SJCRH30 (cell line): Measurements from ENCODE around the gene LRRC37A. TPM values are rescaled to one million over a fixed set of nuclear protein-coding genes. Genes with fewer than 3 reads are reported as not detected.
"Not testable (repeated sequence)": the region's sequence is repeated elsewhere in the genome, so short reads cannot be mapped to it uniquely, and the experiment has no call there.

Source experiments
- DNase-seq, 2 experiments: peaks; one replicate each; pipeline ENCODE4 v3.0.0-alpha.2; 2015 to 2020
- H3K27ac ChIP-seq: fragments of 250-450 bp; sonication (Bioruptor Pico); 2 replicates; pipeline ENCODE4 v1.5.1; 2020; ENCODE audit warnings: mild to moderate bottlenecking, moderate library complexity
- H3K27me3 ChIP-seq: fragments of 250-450 bp; sonication (Bioruptor Pico); 2 replicates; pipeline ENCODE4 v1.5.1; 2020; ENCODE audit warnings: mild to moderate bottlenecking, moderate library complexity
- H3K36me3 ChIP-seq: fragments of 250-450 bp; sonication (Bioruptor Pico); 2 replicates; pipeline ENCODE4 v1.5.1; 2020; ENCODE audit warnings: mild to moderate bottlenecking, moderate library complexity
- H3K4me1 ChIP-seq: fragments of 250-450 bp; sonication (Bioruptor Pico); 2 replicates; pipeline ENCODE4 v1.5.1; 2020; ENCODE audit warnings: mild to moderate bottlenecking, moderate library complexity
- H3K4me3 ChIP-seq: fragments of 250-450 bp; sonication (Bioruptor Pico); 2 replicates; pipeline ENCODE4 v1.5.1; 2020; ENCODE audit warnings: mild to moderate bottlenecking, moderate library complexity
- H3K9me3 ChIP-seq: fragments of 250-450 bp; sonication (Bioruptor Pico); replicated peaks from 2 replicates; pipeline ENCODE4 v1.5.1; 2020; ENCODE audit warnings: mild to moderate bottlenecking, moderate library complexity
- total RNA-seq: library from RNA; depleted of rRNA; stranded (reverse); fragments of >200 nt; shearing (Covaris generic); gene quantifications from 2 replicates; pipeline ENCODE4 v1.2.3, GENCODE V29; 2014; rRNA removed

Gene LRRC37A
- total RNA-seq, 1 experiment from 2014 or later = 4.0 TPM

- DNase-seq, H3K36me3 ChIP-seq, H3K27ac ChIP-seq, H3K9me3 ChIP-seq, H3K4me3 ChIP-seq, H3K4me1 ChIP-seq, H3K27me3 ChIP-seq: not testable (repeated sequence)
These were observed 72.6 kb downstream of the LRRC37A start for GRCh38 chr17:46367520-46367919.

GRCh38 chr17:46372236-46373229, 77.6 kb downstream of the LRRC37A start:
- not testable (repeated sequence) for H3K27ac ChIP-seq, DNase-seq, H3K36me3 ChIP-seq, H3K27me3 ChIP-seq, H3K9me3 ChIP-seq, H3K4me1 ChIP-seq, H3K4me3 ChIP-seq

DNA sequence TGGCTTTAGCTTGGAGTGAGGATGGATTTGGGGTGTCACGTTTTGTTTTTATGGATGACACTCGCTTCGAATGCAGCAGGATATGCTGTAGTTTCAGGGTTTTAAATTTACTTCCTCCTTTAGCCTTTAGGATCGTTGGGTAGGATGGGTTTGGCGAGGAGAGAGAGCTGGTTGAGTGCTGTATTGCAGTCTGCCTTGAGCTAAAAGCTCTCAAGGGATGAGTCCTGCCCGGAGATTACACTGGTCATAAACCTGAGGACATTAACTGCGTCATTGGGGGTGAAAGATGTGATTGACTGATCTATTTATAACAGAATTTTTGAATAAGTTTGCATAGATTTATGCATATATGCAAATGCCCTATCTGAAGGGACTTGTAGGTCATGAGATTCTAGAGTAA, 78.5 kb downstream of the LRRC37A start:
- H3K9me3 ChIP-seq, H3K36me3 ChIP-seq, H3K27me3 ChIP-seq, H3K4me1 ChIP-seq, DNase-seq, H3K4me3 ChIP-seq, H3K27ac ChIP-seq: not testable (repeated sequence)

GRCh38 chr17:46383118-46383517, 88.2 kb downstream of the LRRC37A start:
- H3K4me1 ChIP-seq, H3K4me3 ChIP-seq, H3K27ac ChIP-seq, H3K36me3 ChIP-seq, H3K9me3 ChIP-seq, H3K27me3 ChIP-seq, DNase-seq: not testable (repeated sequence)

DNA sequence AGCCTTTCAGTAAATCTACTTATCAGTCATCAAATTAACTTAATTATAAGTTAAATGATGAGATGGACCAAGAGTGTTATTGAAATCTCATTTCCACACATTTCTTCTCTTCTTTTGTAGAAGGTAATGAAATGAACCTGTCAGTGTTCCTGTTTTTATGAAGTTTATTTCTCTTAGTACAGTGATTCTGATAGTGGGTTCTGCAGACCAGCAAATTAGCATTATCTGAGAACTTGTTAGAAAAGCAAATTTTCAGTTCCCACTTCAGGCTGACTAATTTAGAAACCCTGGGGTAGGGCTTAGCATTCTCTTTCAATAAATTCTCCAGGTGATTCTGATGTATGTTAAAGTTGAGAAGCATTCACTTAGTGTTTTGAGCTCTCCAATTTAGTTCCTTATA, 90.6 kb downstream of the LRRC37A start:
- H3K36me3 ChIP-seq, H3K4me3 ChIP-seq, H3K27me3 ChIP-seq, H3K4me1 ChIP-seq, H3K27ac ChIP-seq, DNase-seq, H3K9me3 ChIP-seq: not testable (repeated sequence)

Other genes with a start within 250 kb of the LRRC37A start
- gene KANSL1, start 101.7 kb upstream of the LRRC37A start, total RNA-seq = 73.3 and 79.0 TPM in 2 replicates
- gene ARL17B, start 66.6 kb downstream of the LRRC37A start, total RNA-seq = 33.0 and 35.1 TPM in 2 replicates
- 11.3 and 13.4 TPM in 2 replicates for gene LRRC37A2, start 217.3 kb downstream of the LRRC37A start, total RNA-seq